ENCODE measurements around the gene RARB. TPM values are rescaled to one million over a fixed set of nuclear protein-coding genes. Genes with fewer than 3 reads are reported as not detected.

Gene RARB
- total and polyA plus RNA-seq, 7 donors, result 1.2 to 18.5 (median 8.3) TPM

DNA sequence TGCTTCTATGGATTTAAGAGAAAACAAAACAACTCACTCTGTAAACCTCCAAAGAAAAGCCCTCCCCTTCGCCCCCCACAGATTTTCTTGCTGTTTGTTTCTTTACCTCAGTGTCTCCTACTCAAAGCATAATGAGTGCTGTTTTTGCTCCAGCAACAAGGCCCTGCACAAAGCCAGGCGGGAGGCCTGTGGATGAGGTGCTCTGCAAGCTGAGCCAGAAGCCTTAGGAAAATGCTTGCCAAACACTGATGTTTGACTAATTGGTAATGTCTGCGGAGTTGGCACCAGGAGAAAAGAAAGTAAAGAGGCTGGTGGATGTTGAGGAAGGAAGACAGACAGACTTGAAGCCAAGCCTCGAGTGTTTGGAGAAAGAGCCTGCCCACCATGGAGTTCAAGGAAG, 99.7 kb downstream of the RARB start:
- intact Hi-C loops (cut with DNase I), result no loop called here
- 71 to 78% methylated on average over 4 of the region's 4 CpGs for WGBS, 2 donors
- H3K36me3 ChIP-seq, result peaks cover 0 to 5% (median 0%) of the 10 kb centered on the region in 4 donors
- H3K4me3 ChIP-seq, result no peak overlapping the region
- DNase-seq, result no peak
- H3K27me3 ChIP-seq, result no peaks in the 10 kb centered on the region
- TF ChIP-seq POLR2A (IDR thresholded peaks at IDR 0.05), result no peak
- TF ChIP-seq POLR2AphosphoS5 (IDR thresholded peaks at IDR 0.05), result no peak
- TF ChIP-seq, protein P1, sequence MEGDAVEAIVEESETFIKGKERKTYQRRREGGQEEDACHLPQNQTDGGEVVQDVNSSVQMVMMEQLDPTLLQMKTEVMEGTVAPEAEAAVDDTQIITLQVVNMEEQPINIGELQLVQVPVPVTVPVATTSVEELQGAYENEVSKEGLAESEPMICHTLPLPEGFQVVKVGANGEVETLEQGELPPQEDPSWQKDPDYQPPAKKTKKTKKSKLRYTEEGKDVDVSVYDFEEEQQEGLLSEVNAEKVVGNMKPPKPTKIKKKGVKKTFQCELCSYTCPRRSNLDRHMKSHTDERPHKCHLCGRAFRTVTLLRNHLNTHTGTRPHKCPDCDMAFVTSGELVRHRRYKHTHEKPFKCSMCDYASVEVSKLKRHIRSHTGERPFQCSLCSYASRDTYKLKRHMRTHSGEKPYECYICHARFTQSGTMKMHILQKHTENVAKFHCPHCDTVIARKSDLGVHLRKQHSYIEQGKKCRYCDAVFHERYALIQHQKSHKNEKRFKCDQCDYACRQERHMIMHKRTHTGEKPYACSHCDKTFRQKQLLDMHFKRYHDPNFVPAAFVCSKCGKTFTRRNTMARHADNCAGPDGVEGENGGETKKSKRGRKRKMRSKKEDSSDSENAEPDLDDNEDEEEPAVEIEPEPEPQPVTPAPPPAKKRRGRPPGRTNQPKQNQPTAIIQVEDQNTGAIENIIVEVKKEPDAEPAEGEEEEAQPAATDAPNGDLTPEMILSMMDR (IDR thresholded peaks at IDR 0.05), result no peak
- TF ChIP-seq EP300 (IDR thresholded peaks at IDR 0.05), result no peak
- no peaks in the 10 kb centered on the region for H3K4me1 ChIP-seq
- H3K9me3 ChIP-seq, result peaks cover 0 to 4% (median 0%) of the 10 kb centered on the region in 4 donors
- peak overlapping the region in 1 of 4 donors; percentile 31 for H3K27ac ChIP-seq

DNA sequence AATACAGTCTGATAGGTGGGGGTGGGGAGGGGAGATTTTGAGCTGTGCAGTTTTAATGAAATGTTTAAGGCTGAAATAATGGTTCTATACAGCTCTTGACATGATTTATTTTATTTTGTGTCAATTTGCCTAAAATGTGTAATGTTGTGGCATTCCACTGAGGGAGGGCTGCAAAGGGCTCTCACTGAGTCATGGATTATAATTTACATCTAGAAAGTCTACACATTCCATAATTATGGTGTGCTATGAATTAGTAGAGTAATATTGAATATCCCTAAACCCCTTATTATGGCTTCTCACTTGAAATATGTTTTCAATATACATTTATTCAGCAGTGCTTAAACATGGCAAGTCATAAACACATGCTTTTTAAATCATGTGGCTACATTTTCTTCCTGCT, 103.9 kb downstream of the RARB start:
- no peaks in the 10 kb centered on the region for H3K27me3 ChIP-seq
- no peaks in the 10 kb centered on the region for H3K4me1 ChIP-seq
- no peak overlapping the region for H3K27ac ChIP-seq
- peaks cover 0 to 4% (median 0%) of the 10 kb centered on the region in 4 donors for H3K9me3 ChIP-seq
- no peak for TF ChIP-seq EP300 (IDR thresholded peaks at IDR 0.05)
- TF ChIP-seq, protein P1 (IDR thresholded peaks at IDR 0.05), result no peak
- TF ChIP-seq POLR2AphosphoS5 (IDR thresholded peaks at IDR 0.05), result no peak
- TF ChIP-seq POLR2A (IDR thresholded peaks at IDR 0.05), result no peak
- intact Hi-C loops (cut with DNase I), result no loop called here
- no peak overlapping the region for H3K4me3 ChIP-seq
- H3K36me3 ChIP-seq, result peaks cover 0 to 5% (median 0%) of the 10 kb centered on the region in 4 donors
- DNase-seq, result no peak

DNA sequence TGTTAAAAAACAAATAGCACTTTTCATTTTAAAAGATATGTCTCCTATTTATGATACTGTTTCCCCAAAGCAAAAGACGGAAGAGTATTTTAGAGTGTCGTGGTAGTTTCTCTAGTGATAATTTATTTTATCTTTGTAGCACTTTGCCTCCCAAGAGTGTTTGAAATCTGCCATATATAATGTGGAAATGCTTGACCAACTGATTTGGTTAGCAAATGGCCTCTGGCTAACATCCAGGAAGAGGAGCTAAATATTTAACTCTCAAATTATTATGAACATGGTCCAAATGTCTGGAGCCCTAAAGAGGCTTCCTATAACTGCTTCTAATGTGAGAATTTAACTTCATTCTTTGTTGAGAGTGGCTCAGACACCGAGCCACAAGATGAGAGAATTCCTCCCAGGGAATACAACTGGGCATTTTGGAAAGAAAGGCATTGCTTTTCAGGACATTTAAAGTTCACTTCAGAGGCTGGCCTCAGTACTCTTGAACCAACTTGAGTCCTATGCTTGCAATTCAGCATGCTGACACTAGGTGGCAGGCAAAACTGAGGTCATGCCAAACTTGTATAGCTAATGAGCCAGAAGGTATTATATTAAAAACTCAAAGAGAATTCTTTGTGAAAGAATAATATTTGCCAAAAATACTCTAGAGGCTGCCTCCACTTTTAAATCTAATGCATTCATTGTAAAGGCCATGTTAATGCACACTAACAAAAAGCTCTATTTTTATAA, 104.5 kb downstream of the RARB start:
- no peak for TF ChIP-seq EP300 (IDR thresholded peaks at IDR 0.05)
- TF ChIP-seq, protein P1 (IDR thresholded peaks at IDR 0.05), result peak in 1 of 4 experiments; percentile 33
- Histone ChIP-seq H3K27me3 (no peaks in the 10 kb centered on the region), H3K4me3 (no peak overlapping the region), H3K27ac (no peak overlapping the region), H3K36me3 (peaks cover 0 to 5% (median 0%) of the 10 kb centered on the region in 4 donors), H3K9me3 (peaks cover 0 to 4% (median 0%) of the 10 kb centered on the region in 4 donors), H3K4me1 (no peaks in the 10 kb centered on the region)
- 76 to 90% methylated on average over 3 of the region's 3 CpGs for WGBS, 2 donors
- intact Hi-C loops (cut with DNase I), result no loop called here
- DNase-seq, result no peak

DNA sequence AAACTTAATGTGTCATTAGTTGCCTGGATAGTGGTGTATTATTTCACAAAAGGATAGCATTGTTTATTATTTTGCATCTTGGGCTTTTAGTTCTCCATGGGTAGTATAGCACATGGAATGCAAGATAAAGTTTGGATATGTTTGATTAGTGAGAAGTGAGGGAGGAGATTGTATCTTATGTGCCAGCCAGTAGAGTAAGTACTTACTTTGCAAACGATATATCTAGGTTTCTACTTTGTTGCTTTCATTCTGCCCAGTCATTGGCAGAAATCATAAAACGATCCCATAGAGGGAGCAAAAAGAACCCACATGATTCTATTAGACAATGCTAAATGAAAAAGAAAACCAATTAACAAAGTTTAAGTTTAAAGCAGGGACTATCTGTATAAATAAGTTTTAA, 105.3 kb downstream of the RARB start:
- 72 to 85% methylated on average over 2 of the region's 2 CpGs for WGBS, 2 donors
- TF ChIP-seq EP300 (IDR thresholded peaks at IDR 0.05) (no peak), POLR2AphosphoS5 (IDR thresholded peaks at IDR 0.05) (no peak), POLR2A (IDR thresholded peaks at IDR 0.05) (no peak)
- TF ChIP-seq, protein P1 (IDR thresholded peaks at IDR 0.05), result no peak
- intact Hi-C loops (cut with DNase I), result no loop called here
- Histone ChIP-seq H3K27me3 (no peaks in the 10 kb centered on the region), H3K36me3 (peaks cover 0 to under 1% (median 0%) of the 10 kb centered on the region in 4 donors), H3K4me3 (no peak overlapping the region), H3K27ac (no peak overlapping the region), H3K9me3 (peaks cover 0 to 4% (median 0%) of the 10 kb centered on the region in 4 donors), H3K4me1 (no peaks in the 10 kb centered on the region)
- DNase-seq, result no peak
